Posterior cingulate gyrus (tissue), 11 donors: Measurements from ENCODE around the gene ACVRL1.
A peak's percentile ranks its signal among the peaks of the same experiment; 100 is the strongest.

Experiments used
- DNase-seq, 10 donors: peaks; one replicate each; pipeline versions ENCODE4 v3.0.0 to v3.0.0-alpha.2; 2020 to 2021; ENCODE audit warnings: mixed read lengths in 3 of 10
- intact Hi-C: fragments of 100-400 bp; cut with DNase I; formaldehyde crosslinking; loops from one replicate; pipeline ENCODE4 v1.15.1; 2023

Gene ACVRL1

GRCh38 chr12:51913071-51914033, 6.0 kb downstream of the ACVRL1 start:
- peak in 2 of 10 donors; percentile 60 to 79 for DNase-seq
- intact Hi-C loops, result no loop called here

DNA sequence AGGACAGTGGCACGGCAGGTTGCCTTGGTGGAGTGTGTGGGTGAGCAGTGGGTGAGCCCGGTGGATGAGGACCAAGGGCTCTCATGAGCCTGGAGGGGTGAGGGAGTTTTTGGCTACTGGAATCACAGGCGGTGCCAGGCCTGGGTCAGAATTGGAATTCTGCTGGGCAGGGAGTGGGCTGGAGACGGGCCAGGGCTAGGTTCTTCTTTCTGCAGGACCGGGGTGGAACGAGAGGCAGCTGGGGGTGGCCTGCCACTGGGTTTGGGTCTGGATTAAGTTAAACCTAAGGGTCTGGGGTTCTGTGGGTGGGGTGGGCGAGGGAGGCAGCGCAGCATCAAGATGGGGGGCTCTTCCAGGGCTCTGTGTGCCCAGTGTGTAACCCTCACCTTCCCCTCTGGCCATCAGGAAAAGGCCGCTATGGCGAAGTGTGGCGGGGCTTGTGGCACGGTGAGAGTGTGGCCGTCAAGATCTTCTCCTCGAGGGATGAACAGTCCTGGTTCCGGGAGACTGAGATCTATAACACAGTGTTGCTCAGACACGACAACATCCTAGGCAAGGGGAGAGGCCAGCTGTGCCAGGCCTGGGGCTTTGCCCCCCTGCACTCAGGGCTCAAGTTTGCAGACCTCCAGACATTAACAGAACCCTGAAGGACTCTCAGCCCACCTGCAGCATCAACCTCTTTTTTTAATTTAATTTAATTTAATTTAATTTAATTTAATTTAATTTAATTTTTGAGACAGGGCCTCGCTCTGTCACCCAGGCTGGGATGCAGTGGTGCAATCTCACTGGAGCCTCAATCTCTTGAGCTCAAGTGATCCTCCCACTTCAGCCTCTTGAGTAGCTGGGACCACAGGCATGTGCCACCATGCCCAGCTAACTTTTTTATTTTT, 7.0 kb downstream of the ACVRL1 start:
- intact Hi-C loops, result no loop called here
- DNase-seq, result peak in 1 of 10 donors; percentile 66

GRCh38 chr12:51915003-51915625, 7.8 kb downstream of the ACVRL1 start:
- peak in 1 of 10 donors; percentile 66 for DNase-seq

GRCh38 chr12:51915951-51916350, 8.6 kb downstream of the ACVRL1 start:
- intact Hi-C loops, result no loop called here
- DNase-seq, result peak in 1 of 10 donors; percentile 29

More at GRCh38 chr12:51915003-51915625, 7.8 kb downstream of the ACVRL1 start:
- intact Hi-C loops, result no loop called here

DNA sequence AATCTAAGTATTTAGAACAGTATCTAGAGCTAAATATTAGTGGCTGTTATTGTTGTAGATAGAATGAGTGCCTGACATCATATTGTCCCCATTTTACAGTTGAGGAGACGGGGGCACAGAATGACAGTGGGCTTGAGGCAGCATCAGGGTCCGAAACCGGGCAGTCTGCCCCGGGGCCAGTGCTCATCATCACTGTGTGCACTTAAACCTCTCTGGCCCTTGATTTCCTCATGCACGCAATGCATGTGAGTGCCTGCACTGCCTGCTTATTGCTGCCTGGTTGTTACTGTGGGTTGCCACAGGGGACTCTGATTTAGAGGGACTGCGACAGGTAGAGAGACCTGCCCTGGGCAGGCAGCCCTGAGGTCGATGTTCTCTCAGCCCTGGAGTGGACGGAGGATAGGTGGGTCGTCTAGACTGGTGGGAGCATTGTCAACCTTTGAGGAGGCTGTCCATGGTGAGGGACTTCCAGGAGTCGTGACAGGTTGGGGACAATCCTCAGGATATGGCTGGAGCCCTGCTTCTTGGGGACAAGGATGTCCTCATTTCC, 9.8 kb downstream of the ACVRL1 start:
- peak in 1 of 10 donors; percentile 66 for DNase-seq
- intact Hi-C loops, result no loop called here

- DNase-seq, result peak in 2 of 10 donors; percentile 43 to 62
- intact Hi-C loops, result no loop called here
Observed at GRCh38 chr12:51917746-51918453, 10.6 kb downstream of the ACVRL1 start.

DNA sequence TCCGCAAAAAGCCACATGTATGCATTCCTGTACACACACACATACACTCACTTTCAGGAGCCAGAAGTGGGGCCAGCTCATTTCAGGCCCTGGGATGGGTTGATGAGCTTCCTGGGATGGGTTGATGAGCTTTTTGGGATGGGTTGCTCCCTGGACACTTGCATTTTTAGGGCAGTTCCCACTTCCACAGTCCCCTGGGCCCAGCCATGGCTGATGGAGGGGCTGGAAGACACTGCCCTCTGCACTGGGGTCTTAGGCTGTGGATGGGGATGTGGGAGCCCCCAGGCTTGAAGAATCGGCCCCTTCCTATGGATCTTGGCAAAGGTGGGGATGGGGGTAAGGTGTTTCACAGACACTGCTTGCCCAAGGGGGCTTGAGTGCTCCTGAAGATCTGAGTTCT, 12.7 kb downstream of the ACVRL1 start:
- intact Hi-C loops, result no loop called here
- no peak for DNase-seq

GRCh38 chr12:51921017-51921725, 13.9 kb downstream of the ACVRL1 start:
- intact Hi-C loops, result no loop called here
- no peak for DNase-seq

- DNase-seq, result no peak
- intact Hi-C loops, result no loop called here
Observed at GRCh38 chr12:51922146-51922545, 14.8 kb downstream of the ACVRL1 start.

DNA sequence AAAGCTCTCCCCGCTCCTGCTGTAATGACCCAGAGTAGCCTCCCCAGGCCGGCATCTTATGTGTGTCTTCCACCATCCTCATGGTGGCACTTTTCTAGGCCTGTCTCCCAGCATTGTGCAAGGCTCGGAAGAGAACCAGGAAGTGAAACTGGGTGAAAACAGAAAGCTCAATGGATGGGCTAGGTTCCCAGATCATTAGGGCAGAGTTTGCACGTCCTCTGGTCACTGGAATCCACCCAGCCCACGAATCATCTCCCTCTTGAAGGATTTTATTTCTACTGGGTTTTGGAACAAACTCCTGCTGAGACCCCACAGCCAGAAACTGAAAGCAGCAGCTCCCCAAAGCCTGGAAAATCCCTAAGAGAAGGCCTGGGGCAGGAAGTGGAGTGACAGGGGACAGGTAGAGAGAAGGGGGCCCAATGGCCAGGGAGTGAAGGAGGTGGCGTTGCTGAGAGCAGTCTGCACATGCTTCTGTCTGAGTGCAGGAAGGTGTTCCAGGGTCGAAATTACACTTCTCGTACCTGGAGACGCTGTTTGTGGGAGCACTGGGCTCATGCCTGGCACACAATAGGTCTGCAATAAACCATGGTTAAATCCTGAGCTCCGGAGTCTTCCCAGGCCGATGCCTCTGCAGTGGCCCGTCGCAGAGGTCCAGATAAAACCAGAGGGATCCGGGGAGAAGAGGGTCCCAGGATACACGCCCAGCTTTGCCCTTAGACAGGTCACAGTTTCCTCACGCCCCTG, 15.6 kb downstream of the ACVRL1 start:
- peak in 2 of 10 donors; percentile 18 to 43 for DNase-seq
- intact Hi-C loops, result no loop called here

DNA sequence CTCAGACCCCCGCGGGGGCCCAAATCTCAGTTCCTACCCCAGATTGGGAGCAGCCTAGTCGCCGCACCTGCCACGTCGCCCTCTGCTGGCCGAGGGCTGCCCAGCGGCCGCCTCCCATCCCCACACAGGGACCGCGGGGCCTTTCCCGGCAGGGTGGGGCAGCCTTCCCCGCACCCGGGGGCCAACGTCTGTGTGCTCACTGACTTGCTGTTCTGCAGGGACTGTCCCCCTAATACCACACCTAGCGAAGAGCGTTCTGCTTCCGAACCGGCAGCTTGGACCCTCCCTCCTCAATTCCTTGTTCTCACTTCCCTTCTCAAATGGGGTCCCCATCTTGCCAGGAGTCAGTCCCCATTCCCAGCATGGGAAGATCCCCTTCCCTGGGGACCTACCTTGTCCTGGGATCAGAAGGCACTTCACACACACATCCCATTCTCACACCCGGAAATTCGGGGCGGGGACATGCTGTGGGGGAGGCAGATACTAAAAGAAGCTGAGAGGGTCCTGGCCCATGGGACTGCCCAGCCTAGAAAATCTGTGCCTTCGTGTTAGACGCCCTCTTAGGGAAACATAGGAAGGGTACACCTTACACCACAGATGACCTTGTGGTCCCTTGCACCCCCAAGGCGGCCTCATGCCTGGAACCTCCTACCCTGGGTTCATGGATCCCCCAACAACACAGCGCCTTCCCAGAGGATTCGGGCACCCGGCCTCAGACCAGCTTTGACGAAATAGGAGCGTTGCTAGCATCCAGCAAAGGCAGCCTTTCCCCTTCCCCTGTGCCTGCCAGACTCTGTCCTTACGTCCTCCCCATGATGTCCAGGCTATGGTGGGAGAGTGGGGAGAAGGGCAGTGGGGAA, 16.4 kb downstream of the ACVRL1 start:
- peak in 2 of 10 donors; percentile 36 to 39 for DNase-seq

DNA sequence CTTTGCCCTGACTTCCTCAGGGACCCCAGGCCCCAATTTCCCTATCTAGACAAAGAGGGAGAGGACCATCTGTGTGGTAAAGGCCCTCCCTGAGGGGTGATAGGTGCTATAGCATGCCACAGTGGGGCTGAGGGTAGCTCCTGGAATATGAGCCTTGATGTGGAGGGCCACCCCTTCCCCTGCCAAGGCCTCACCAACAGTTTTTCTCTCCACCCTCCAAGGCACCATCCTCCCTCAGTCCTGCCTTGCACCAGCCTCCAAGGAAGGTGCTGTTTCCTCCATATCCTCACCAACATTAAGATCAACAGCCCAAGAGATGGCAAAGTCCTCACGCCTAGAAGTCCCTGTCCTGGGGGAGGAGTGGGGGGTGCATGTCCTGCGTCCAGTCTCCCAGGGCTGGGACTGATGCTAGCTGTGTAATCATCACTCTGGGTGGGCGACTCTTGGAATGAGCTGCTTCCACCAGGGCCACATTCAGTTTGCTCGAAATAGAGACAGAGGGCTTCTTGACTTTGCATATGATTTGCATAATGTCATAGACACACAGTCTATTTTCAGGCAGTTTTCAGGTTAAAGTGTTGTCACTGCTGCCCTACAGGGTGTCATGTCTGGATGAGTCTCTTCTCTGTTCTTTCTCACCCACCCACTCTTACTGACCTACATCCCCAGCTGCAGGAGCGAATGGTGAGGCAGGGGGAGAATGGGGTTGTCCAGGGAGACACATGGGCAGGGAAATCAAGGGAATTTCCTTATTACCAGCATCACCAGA, 17.4 kb downstream of the ACVRL1 start:
- intact Hi-C loops, result no loop called here
- DNase-seq, result peak in 1 of 10 donors; percentile 77

More for the DNA sequence above, 16.4 kb downstream of the ACVRL1 start:
- intact Hi-C loops, result no loop called here

DNA sequence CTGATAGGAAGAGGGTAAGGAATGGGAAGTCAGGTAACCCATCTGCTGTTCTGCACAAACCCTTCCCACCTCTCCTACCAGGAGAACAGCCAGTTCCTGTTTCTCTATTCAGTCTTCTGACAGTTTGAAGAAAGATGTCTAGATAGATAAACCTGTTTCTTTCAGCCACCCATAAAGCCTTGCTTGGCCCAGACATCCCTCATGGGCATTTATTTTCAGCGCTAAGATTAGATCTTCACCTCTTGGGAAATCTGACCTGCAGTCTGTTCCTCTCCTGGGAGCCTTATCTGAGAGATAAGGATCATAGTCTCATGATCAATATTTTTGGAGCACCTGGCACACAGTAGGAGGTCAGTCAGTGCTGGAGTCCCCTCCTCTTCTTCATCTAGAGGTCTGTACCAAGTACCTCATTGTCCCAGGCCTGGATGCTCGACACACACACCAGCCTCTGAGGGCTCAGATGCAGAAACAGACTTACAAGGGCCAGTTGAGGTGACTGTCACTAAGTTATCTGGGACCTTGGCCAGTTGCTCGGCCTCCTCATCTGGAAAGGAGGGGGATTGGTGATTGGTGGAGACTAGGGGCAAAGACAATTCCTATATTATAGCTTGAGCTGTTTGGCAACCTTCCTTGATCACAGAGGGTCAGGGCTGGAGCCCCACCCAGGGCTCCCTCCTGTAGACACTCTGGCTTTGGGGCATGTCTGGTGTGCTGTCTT, 18.2 kb downstream of the ACVRL1 start:
- DNase-seq, result no peak
- intact Hi-C loops, result no loop called here

DNA sequence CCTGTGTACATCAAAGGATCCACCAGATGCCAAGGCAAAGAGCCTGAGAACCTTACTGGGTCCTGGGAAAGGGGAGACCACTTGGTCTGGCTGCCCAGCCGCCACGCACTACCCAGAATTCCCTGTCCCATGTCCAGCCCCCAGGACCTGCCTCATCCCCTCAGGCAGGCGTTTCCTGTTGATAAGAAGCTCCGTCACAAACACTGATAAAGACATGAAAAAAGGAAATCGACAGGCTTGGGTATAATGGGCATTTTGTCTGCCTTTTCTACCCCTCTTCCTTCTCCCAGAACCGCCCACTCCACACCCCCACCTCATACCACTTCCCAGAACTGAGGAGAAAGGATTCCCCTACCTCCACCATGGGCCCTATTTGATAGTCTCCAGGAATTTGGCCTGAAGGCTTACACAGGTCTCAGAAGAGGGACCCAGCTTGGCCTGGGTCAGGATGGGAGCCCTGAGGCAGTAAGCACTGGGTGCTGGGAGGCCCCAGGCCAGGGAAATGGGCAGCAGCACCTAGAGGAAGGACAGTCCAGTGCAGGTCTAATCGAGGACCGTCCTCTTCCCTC, 18.8 kb downstream of the ACVRL1 start:
- intact Hi-C loops, result no loop called here
- DNase-seq, result no peak

DNA sequence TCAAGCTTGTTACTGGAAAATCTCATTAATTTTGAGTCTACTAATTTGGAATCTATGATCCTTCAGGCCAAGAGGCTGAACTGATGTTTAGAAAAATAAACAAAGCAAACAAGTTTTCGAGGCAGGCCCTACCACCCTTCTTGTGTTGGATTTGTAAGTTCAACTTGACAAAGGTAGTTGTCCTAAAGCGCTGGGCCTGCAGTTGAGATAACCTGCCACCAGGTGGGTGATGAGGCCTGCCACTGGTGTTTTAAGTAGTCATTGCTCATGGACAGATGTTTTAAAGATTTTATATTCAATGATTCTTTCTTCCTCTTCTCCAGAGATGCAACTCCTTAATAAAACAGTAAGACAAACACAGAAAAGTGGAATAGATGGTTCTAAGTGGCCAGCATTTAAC, 19.4 kb downstream of the ACVRL1 start:
- intact Hi-C loops, result no loop called here
- no peak for DNase-seq
